ENCODE data around the gene CDH13.

CDH13 gene

DNA sequence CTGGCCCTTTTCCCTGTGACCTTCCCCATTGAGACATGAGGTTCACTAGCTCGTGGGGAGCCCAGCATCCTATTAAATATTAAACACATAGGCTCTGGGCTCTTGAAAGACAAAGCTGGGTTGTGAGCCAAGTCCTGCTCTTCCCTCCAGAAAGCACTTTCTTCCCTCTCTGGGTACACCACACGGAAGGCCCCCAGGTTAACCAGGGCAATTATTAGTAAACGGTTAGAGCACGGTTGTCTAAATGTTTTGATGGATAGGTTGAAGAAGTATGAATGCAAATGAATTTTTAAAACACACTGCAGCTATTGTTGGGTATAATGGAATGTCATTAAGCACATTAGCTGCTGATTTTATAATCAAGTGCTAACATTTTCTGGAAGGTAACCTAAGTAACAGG lies 32.7 kb upstream of the CDH13 start:
- TF ChIP-seq CTCF (IDR thresholded peaks at IDR 0.05; ENCODE audit: insufficient read depth, low read length) (no peak), REST (IDR thresholded peaks at IDR 0.05; ENCODE audit: insufficient replicate concordance, low read depth) (no peak), SPI1 (IDR thresholded peaks at IDR 0.05; ENCODE audit: borderline replicate concordance, low read depth) (no peak), POLR2AphosphoS5 (IDR thresholded peaks at IDR 0.05; ENCODE audit: low read depth) (no peak)
- no peaks in the 10 kb centered on the region for H3K27me3 ChIP-seq (ENCODE audit: insufficient read depth, poor library complexity, severe bottlenecking)
- no peak overlapping the region for H3K4me3 ChIP-seq (replicated peaks; ENCODE audit: insufficient read depth, low read length)
- no peak for DNase-seq (ENCODE audit: low read depth in 1 of 2, low spot score in 1 of 2)
- no peak overlapping the region for H3K27ac ChIP-seq (replicated peaks)

- DNase-seq (ENCODE audit: low read depth in 1 of 2, low spot score in 1 of 2) = no peak
- no peak overlapping the region for H3K27ac ChIP-seq (replicated peaks)
- H3K4me3 ChIP-seq (replicated peaks; ENCODE audit: insufficient read depth, low read length) = no peak overlapping the region
- TF ChIP-seq CTCF (IDR thresholded peaks at IDR 0.05; ENCODE audit: insufficient read depth, low read length) (no peak), SPI1 (IDR thresholded peaks at IDR 0.05; ENCODE audit: borderline replicate concordance, low read depth) (no peak), REST (IDR thresholded peaks at IDR 0.05; ENCODE audit: insufficient replicate concordance, low read depth) (no peak), POLR2AphosphoS5 (IDR thresholded peaks at IDR 0.05; ENCODE audit: low read depth) (no peak), GABPA (IDR thresholded peaks at IDR 0.05; ENCODE audit: low read depth) (no peak)
- H3K27me3 ChIP-seq (ENCODE audit: insufficient read depth, poor library complexity, severe bottlenecking) = no peaks in the 10 kb centered on the region
Observed at GRCh38 chr16:82598771-82599170, 28.0 kb upstream of the CDH13 start.

DNA sequence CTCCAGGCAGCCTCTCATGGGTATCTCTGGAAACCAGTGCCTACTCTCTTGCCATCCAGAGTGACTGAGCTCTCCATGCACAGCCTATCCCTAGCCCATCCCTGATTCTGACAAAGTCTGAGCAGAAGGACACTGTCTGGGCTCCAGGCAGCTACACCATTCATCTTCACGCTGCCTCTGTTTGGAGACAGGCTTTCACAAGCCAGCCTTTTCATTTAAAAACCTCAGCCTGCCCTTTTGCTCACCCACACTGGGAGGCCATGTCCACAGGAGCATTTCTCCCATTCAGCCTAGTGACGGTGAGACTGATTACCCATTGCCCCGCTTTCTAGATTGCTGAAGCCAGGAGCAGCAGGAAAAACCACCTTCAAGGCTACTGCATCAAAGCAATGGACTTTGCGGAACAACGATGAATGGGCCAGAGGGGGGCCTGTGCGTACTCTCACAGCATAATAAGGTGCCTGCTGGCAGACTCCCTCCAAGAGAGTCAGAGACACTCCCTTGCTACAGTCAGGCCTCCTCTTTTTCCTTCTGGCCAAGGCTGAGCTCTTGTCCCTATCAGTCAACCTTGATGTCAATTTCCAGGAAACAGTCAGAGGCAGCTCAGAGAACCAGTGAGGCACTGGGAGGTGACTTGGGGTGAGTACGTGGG lies 24.7 kb upstream of the CDH13 start:
- no peaks in the 10 kb centered on the region for H3K27me3 ChIP-seq (ENCODE audit: insufficient read depth, poor library complexity, severe bottlenecking)
- H3K27ac ChIP-seq (replicated peaks) = no peak overlapping the region
- TF ChIP-seq SPI1 (IDR thresholded peaks at IDR 0.05; ENCODE audit: borderline replicate concordance, low read depth) (no peak), GABPA (IDR thresholded peaks at IDR 0.05; ENCODE audit: low read depth) (no peak), CTCF (IDR thresholded peaks at IDR 0.05; ENCODE audit: insufficient read depth, low read length) (no peak), POLR2AphosphoS5 (IDR thresholded peaks at IDR 0.05; ENCODE audit: low read depth) (no peak), REST (IDR thresholded peaks at IDR 0.05; ENCODE audit: insufficient replicate concordance, low read depth) (no peak)
- no peak for DNase-seq (ENCODE audit: low read depth in 1 of 2, low spot score in 1 of 2)
- no peak overlapping the region for H3K4me3 ChIP-seq (replicated peaks; ENCODE audit: insufficient read depth, low read length)
